Measurements from ENCODE around the gene LRRC8D. TPM values are rescaled to one million over a fixed set of nuclear protein-coding genes. Genes with fewer than 3 reads are reported as not detected.

LRRC8D gene
- total and polyA plus RNA-seq, 2 of the 4 experiments (the other 2 are of a cell fraction) = 34.1 to 35.3 TPM

GRCh38 chr1:89839516-89839915 is 18.7 kb downstream of the LRRC8D start:
- dilution Hi-C loops (cut with HindIII; ENCODE audit: low sequenced_read_pairs, unreplicated experiment) = no loop called here
- peaks cover 6% of the 10 kb centered on the region for H3K4me1 ChIP-seq (ENCODE audit: control insufficient read depth, insufficient read depth, low read length)
- H2BK20ac ChIP-seq (ENCODE audit: low read depth, low read length) = no peak overlapping the region
- no TSS peak for BruUV-seq (replicated peaks)
- no peak for DNase-seq
- TF ChIP-seq NFE2L2 (IDR thresholded peaks at IDR 0.05; ENCODE audit: low read depth, low read length) (no peak), CEBPB (IDR thresholded peaks at IDR 0.05; ENCODE audit: low read depth, low read length) (no peak), FOS (IDR thresholded peaks at IDR 0.05; ENCODE audit: low read depth, low read length) (no peak), CHD1 (IDR thresholded peaks at IDR 0.05; ENCODE audit: low read depth, low read length) (no peak)
- TF ChIP-seq, protein P1, sequence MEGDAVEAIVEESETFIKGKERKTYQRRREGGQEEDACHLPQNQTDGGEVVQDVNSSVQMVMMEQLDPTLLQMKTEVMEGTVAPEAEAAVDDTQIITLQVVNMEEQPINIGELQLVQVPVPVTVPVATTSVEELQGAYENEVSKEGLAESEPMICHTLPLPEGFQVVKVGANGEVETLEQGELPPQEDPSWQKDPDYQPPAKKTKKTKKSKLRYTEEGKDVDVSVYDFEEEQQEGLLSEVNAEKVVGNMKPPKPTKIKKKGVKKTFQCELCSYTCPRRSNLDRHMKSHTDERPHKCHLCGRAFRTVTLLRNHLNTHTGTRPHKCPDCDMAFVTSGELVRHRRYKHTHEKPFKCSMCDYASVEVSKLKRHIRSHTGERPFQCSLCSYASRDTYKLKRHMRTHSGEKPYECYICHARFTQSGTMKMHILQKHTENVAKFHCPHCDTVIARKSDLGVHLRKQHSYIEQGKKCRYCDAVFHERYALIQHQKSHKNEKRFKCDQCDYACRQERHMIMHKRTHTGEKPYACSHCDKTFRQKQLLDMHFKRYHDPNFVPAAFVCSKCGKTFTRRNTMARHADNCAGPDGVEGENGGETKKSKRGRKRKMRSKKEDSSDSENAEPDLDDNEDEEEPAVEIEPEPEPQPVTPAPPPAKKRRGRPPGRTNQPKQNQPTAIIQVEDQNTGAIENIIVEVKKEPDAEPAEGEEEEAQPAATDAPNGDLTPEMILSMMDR (conservative IDR thresholded peaks at IDR 0.05; ENCODE audit: low read depth, low read length) = no peak
- intact Hi-C loops (cut with micrococcal nuclease) = no loop called here
- H3K23ac ChIP-seq (ENCODE audit: low read depth, low read length) = no peak overlapping the region
- no peaks in the 10 kb centered on the region for H3K9me3 ChIP-seq (ENCODE audit: control insufficient read depth, insufficient read depth, low read length)
- H3K14ac ChIP-seq (replicated peaks; ENCODE audit: low read depth, low read length) = no peak overlapping the region
- no peak overlapping the region for H2AFZ ChIP-seq (replicated peaks; ENCODE audit: low read length, poor library complexity)
- no peak overlapping the region for H3K4me3 ChIP-seq (ENCODE audit: insufficient read depth, low read depth, low read length)
- H3K36me3 ChIP-seq (ENCODE audit: control insufficient read depth, insufficient read depth, low read length) = no peaks in the 10 kb centered on the region
- no peak overlapping the region for H3K9ac ChIP-seq (ENCODE audit: low read depth, low read length)
- H2AK5ac ChIP-seq (ENCODE audit: low read depth, low read length) = no peak overlapping the region
- H3K27ac ChIP-seq (ENCODE audit: insufficient read depth, low read length) = no peak overlapping the region
- no peak overlapping the region for H4K91ac ChIP-seq (ENCODE audit: insufficient read depth, low read depth, low read length)
- ChIA-PET CTCF (no interaction called here), POLR2A (ENCODE audit: unreplicated experiment) (no interaction called here)
- in situ Hi-C loops (cut with MboI; ENCODE audit: low sequenced_read_pairs) = no loop called here
- no peak overlapping the region for H3K18ac ChIP-seq (ENCODE audit: low read depth, low read length)
- H4K20me1 ChIP-seq (ENCODE audit: insufficient read depth, low read length) = peaks cover 4% of the 10 kb centered on the region; the same call in 1 of the 2 replicates
- no peak overlapping the region for H2BK5ac ChIP-seq (ENCODE audit: low read depth, low read length, poor library complexity, severe bottlenecking)
- 53% methylated on average over 2 of the region's 3 CpGs; no CpG with 5 or more reads in 1 of the 2 experiments for WGBS, 2 experiments (ENCODE audit: extremely low coverage in 2 of 2, insufficient read length in 1 of 2)
- H2BK15ac ChIP-seq (ENCODE audit: low read depth, low read length) = no peak overlapping the region
- H3K4me2 ChIP-seq (ENCODE audit: low read depth, low read length) = no peak overlapping the region
- H4K5ac ChIP-seq (ENCODE audit: low read depth, low read length) = no peak overlapping the region
- no peak overlapping the region for H4K8ac ChIP-seq (ENCODE audit: low read depth in 2 of 2, low read length in 2 of 2)
- H3K56ac ChIP-seq (ENCODE audit: extremely low read depth, insufficient read depth, low read length) = no peak overlapping the region
- no peak overlapping the region for H2AK9ac ChIP-seq (replicated peaks; ENCODE audit: low read depth, low read length, poor library complexity)
- no peaks in the 10 kb centered on the region for H3K9me1 ChIP-seq (ENCODE audit: insufficient read depth, low read length)
- H3K27me3 ChIP-seq (ENCODE audit: control insufficient read depth, insufficient read depth, low read length) = no peaks in the 10 kb centered on the region
- H3K4ac ChIP-seq (ENCODE audit: low read depth, low read length) = no peak overlapping the region
- H2BK120ac ChIP-seq (ENCODE audit: low read depth, low read length) = no peak overlapping the region
- peaks cover 7% of the 10 kb centered on the region in 2 experiments; a peak in 3 of 4 replicates for H3K79me1 ChIP-seq (ENCODE audit: low read depth in 1 of 2, low read length in 2 of 2)
- ATAC-seq (ENCODE audit: low read depth) = no peak
